Effector CD8-positive, alpha-beta T cell (primary cell): ENCODE data around the gene C5orf63.
"Not testable (repeated sequence)": the region's sequence is repeated elsewhere in the genome, so short reads cannot be mapped to it uniquely, and the experiment has no call there.

ENCODE experiments used
- DNase-seq: peaks from one replicate; lab custom pipeline; 2025; lab: John Stamatoyannopoulos, UW
- total RNA-seq, 4 experiments: gene quantifications; one replicate each; lab custom pipeline; 2026; lab: John Stamatoyannopoulos, UW

Gene C5orf63
- total RNA-seq = 2.7 to 8.9 (median 6.2) reads per million in 4 experiments

DNA sequence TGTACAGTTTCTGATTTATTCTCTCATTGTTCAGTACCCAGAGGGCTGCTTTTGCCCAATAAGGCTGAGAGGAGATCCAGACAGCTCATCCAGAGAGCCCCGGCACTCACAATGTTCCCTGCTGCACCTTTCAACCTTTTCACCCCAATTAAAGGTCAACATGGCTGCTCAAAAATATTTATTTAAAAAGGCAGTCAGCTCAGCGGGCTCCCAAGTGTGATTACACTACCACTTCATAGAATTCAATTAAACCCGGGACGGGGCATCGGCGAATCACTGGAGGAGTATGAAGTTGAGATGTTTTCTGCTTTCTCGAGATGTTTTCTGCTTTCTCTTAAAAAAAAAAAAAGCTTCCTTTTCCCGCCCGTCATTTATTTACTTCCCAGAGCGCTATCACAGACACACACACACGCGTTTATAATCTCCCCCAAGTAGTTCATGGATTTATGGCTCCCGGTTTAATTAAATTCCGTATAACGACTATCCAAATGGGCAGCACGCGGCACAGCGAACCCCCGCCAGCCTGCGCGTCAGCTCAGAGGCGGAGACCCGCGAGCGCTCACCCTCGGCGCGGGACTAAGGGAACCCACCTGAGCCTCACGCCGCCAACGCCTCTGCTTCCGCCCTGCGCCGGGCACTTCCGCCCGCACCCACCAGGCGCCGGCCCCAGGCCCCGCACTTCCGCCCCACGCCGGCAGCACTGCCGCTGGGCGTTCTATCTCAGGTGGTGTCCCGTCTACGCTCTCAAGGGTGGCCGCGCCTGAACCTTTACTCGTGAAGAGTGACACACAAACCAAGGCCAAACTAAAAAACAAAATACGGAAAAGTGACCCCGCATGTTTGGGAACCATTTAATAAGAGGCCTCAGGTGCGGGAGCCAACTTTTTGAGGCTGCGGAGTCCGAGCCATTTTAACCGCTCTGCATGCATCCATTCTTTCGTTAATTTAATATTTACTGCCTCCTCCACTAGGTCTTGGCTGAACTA is at the start of gene C5orf63:
TSS of gene C5orf63 (minus strand) at position 642 of the 986 bp plus-strand sequence. CDS start 14,507 bp downstream, outside the sequence.
- peak; percentile 46 for DNase-seq

DNA sequence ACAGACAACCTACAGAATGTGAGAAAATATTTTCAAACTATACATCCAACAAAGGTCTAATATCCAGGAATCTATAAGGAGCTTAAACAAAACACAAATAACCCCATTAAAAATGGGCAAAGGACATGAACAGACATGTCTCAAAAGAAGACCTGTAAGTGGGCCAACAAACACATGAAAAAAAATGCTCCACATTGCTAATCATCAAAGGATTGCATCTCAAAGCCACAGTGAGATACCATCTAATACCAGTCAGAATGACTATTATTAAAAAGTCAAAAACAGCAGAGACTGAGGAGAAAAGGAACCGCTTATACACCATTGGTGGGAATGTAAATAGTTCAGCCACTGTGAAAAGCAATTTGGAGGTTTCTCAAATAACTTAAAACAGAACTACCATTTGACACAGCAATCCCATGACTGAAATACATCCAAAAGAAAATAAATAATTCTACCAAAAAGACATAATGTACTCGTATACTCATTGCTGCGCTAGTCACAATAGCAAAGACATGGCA is 39.1 kb upstream of the C5orf63 start:
- DNase-seq = no peak

DNA sequence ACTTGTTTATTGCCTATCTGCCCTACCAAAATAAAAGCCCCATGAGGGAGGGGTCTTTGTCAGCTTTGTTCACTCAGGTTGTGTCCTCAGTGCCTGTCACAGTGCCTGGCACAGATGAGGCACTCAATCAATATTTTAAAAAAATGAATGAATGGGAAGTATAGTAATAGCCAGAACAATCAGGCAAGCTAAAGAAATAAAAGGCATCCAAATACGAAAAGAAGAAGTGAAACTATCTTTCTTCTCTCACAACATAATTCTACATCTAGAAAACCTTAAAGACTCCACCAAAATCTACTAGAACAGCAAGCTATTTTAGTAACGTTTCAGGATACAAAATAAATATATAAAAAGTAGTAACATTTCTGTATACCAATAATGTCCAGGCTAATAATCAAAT is 37.8 kb upstream of the C5orf63 start:
- no peak for DNase-seq

DNA sequence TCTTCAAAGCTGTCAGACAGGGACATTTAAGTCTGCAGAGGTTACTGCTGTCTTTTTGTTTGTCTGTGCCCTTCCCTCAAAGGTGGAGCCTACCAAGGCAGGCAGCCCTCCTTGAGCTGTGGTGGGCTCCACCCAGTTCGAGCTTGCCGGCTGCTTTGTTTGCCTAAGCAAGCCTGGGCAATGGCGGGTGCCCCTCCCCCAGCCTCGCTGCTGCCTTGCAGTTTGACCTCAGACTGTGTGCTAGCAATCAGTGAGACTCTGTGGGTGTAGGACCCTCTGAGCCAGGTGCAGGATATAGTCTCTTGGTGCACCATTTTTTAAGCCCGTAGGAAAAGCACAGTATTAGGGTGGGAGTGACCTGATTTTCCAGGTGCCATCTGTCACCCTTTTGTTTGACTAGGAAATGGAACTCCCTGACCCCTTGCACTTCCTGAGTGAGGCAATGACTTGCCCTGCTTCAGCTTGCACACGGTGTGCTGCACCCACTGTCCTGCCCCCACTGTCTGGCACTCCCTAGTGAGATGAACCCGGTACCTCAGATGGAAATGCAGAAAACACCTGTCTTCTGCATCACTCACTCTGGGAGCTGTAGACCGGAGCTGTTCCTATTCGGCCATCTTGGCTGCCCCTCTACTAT is 35.4 kb upstream of the C5orf63 start:
- DNase-seq = not testable (repeated sequence)

DNA sequence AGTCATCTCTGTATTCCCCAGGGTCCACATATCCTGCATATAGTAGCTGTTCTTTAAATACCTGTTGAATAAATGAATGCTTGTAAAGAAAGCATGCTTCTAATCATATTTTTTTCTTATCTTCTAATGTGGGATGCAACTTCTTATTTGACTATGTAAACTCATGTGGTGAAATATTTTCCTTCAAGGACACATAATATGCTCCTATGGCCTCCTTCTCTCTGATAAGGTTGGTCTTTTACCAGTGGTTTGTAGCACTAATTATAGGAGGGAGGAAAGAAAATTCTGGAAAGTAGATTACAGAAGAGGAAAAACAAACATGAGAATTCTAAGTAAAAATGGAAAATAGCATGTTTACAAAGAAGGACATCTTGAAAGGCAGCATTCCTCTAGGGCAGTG is 28.6 kb upstream of the C5orf63 start:
- no peak for DNase-seq

DNA sequence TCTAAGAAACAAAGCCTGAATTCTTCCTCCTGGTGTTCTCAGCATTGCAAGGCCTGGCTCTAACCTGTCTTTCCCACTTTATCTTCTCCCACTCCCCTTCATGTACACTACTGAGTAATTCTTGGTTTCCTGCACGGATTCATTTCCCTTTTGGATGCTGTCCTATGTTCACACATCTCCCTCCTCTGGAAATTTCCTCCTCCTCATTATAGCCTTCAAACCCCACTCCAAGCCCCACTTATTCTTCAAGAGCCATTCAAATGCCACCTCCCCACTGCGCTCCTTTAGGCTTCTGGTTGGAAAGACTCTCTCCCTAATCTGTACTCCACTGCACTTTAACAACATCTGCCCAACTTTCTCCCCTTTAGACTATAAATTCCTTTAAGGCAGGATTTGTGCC is 28.2 kb upstream of the C5orf63 start:
- DNase-seq = no peak

DNA sequence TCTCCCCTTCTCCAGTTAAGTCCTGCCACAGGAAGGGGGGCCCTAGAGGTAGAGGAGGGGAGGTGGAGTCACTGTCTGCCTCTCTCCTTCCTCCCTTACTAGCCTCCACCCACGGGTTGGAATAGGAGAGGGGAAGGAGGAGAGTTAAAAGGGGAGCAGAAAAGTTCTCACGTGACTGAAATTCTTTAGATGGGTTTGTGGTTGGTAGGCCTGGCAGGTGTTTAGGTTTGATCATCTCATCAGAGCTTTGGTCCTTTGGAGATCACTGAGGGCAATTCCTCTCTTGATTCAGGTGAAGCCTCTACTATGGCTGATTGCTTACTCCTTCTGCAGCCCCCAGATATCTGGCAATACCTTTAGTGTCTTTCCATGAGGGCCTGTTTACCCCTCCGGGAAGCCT is 24.9 kb upstream of the C5orf63 start:
- DNase-seq = no peak

DNA sequence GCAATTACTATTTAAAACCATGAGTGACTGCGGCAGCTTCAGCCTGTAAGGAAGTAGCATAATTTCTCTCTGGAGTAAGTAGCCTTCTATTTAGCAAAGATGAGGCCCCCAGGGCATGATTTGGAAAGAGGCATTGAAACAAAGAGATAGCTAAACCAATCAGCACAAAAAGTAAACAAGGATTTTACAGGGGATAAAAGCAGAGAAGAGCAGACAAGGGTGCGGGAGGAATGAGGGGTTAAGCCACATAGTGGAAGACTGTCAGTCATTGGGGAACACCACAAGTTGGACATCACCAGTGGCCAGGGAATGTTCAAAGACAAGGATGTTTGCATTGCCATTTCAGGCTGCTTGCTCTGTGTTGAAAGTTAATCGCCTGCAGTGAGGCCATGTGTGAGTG is 24.0 kb upstream of the C5orf63 start:
- DNase-seq = no peak

DNA sequence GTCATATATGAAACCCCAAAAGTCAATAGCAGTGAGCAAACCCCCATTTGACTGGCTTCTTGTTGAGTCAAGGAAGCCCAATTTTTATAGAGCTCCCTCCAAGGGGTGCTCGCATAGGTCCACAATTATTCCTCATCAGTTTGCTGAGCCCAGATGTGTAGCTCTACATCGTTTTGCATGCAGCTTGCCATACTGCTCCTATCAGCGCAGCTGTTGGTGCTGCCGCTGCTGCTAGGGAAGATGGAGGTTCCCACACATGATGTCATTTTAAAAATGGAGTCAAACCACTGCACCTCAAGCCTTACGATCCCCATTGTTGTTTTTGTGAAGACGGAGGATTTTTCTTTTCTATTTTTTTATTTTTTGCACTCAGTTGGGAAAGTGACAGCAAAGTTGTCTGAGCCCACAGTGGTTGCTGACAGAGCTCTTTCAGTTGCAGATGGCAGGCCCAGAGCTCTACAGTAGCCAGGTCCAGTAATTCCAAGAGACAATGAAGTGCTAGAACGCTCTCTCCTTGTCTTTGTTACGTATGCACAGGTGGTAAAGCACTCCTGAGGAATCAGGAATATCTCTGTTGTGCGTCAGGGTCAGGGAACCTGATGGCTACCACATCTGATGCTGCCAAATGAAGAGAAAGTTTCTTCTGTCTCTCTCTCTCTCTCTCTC is 23.2 kb upstream of the C5orf63 start:
- no peak for DNase-seq

DNA sequence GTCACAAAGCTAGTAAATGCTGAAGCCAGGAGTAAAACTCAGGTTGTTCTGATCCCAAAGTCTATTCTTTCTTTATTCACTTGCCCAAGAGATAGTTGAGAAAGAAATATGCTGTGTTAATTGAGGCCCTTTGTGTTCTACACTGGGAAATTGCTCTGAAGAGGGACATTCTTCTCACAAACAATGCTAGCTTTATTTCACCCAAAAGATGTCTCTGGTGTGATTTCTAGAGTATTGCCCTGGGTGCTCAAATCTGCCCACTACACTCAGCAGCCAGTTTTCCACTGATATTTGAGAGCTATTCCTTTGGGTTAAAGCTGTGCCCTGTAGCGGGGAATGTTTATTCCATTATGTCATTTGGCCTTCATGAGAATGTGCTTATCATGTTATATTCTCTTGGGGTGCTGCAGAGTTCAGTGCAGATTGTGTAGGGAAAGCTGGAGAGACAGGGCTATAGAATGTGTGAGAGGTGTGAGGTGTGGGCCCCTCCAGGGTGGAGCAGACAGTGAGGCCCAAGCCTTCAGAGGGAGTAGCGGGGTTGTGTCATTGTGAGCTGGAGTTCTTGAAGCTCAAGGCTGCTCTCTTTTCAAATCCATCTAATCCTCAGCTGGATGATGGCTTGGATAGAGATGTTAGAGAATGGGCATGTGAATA is 21.0 kb upstream of the C5orf63 start:
- no peak for DNase-seq

DNA sequence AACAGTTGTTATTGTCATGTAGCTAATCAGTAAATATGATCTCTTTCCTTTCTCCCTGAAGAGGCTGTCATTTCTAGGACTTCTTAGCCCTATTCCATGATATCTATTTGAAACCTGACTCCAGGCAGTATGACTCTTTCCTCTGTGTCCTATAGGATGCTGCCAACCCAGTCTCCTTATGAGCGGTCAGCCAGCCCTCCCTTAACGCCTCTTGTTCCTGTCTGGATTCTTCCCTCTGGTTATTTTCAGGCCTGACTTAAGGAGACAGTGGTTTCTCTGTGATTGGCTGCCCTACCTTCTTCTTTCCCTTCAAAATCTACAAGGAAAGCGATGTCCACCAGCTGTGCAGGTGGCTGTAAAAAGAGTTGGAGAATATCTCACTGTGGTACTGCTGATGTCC is 19.4 kb upstream of the C5orf63 start:
- DNase-seq = no peak

DNA sequence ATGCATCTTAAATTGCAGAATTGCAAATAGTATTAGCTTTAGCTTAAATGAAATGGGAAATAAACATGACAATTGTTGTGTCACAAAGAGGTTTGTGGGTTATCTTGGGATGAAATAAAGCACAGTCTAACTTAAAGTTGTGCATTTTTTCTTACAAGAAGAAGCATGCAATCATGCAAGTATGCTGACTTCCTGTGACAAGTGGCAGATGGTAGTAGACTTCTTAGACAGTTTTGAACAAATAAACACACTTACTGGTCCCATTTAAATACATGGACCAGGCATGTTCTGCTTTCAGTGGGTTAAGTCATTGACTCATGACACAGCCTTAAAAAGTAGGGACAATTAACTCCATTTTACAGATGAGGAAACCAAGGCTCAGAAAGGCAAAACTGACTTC is 15.9 kb upstream of the C5orf63 start:
- DNase-seq = no peak

DNA sequence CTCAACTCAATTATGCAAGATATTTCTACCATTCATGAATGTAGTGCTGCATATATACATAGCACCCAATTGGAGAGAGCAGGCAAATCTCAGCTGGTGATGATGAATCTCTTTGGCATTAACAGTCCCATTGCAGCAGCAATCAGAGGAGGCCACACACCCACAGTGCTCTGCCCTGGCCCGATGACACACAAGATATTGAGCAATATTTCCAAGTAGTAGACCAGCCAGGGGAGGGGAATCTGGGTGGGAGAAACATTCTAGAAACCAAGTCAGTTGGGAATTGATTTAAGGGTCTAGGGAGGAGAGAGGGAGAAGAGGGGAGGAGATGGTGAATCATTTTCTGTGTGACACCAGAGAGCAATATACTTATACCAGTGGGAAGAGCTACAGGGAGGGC is 14.9 kb upstream of the C5orf63 start:
- DNase-seq = no peak

DNA sequence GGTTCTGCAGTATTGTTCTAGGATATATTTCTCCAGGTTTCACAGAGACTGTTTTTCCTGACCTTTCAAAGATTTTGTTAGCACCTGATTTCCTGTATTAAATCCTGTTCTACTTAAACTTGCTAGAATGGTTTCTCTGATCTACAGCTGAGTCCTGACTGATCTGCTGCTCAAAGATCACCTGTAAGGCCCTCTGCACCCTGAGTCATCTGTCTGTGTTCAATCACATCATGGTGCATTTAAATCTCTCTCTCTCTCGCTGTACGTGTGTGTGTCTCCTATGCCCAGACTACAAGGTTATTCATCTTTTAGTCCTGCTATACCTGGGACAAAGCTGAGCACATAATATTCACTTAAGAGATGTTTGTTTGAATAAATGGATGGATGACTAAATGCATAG is 13.3 kb upstream of the C5orf63 start:
- no peak for DNase-seq

DNA sequence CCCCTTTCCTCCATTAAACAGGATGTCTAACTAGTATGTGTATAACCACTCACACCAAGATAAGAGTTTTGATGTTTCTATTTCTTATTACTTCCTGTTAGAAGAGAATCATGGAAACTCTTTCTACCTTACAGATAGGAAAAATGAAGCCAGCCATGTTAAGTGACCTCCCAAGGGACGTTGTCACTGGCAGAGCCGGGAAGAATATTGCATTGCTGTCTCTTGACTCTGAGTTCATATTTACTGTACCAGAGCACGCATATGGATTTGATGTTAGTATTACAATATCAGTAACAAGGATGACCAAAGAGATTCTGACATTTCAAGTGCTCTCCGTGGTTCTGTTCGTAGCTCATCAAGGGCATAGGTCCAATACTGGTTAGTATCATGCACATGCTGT is 12.5 kb upstream of the C5orf63 start:
- no peak for DNase-seq

DNA sequence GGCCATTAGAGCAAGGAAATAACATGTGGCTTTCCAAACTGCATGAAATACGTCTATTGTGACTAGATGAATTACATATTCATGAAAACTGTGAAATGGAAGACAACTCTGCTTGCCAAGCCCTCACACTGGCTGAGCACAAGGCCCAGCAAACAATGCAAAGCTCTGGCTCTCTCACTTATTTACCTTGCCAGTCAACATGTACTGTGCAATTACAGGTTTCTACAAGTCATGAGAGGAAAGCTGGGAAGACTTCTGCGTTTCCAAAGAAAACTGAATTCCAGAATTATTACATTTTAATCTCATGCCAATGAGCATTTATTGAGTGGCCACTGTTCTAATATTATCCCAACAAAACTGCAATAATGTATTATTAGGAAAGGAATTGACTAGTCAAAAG is 12.1 kb upstream of the C5orf63 start:
- DNase-seq = no peak

DNA sequence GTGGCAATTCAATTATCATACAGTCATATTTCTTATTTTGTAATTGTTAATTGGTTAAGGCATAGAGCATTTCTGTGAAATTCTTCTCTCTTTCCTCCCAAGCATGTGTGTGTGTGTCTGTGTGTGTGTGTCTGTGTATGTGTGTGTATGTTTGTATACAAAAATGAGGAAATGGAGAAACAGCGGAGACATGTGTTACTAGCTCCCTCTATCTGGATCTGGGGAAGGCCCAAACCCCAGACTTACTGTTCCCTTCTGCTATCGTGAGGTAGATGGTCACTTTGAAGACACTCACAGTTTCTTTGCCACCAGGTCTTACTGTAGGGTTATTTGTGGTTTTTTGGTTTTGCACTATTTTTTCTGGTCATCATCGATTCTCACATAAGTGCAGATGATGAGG is 11.4 kb upstream of the C5orf63 start:
- DNase-seq = no peak

DNA sequence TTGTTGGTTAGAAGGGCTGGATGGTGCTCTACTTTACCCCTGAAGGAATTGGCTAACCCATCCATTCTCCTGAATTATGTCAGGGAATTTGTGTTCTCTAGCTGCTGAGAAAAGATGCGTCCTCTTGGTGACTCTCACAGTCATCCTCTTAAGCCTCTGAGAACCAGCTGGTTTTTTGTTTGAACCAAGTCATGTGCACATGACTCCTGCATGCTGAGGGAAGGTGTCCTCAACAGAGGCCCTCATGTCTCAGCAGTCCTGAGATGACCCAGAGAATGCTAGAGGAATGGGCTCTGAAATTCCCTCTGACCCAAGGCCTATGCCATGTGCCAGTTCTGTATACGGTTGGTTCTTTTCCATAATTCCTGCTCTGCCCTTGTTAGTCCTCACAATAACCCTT is 10.4 kb upstream of the C5orf63 start:
- DNase-seq = no peak

DNA sequence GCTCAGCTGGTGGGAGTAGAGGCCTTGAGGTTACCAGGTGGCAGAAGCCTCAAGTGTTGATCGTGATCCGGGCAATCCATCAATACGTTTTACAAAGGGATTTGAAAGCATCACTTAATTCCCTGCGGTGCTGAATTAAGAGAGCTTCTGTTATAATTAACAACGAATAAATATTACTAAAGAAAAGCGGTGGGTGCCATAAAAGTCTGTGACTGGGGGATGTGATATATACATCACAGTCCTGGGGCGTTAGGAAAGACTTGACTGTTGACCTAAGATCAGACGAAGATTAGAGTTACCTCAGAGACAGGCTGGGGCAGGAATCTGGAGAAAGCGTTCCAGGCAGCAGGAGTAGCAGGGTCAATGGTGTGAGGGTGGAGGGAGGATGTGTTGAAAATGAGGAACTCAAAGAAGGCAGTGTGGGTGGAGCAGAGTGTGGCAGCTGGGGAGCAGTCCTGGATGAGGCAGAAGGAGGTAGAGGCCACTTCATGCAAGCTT is 6.7 kb upstream of the C5orf63 start:
- no peak for DNase-seq

DNA sequence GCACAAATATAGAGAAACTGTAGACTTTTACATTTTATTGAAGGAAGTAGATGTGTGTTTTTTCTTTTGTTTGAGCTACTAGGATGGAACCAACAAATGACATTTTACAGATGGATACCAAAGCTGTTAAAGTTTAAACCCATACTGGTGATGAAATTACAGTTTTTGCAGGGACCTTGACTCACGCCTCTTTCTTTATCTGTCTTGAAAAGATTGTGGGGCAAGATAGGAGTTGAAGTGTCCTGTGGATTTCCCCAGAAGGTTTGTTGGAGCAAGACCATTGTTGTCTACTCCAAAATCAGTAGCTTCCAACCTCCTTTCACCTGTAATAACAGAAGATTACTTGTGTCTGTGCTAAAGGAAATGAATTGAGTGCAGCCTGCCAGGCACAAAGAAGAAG is 4.1 kb upstream of the C5orf63 start:
- no peak for DNase-seq

DNA sequence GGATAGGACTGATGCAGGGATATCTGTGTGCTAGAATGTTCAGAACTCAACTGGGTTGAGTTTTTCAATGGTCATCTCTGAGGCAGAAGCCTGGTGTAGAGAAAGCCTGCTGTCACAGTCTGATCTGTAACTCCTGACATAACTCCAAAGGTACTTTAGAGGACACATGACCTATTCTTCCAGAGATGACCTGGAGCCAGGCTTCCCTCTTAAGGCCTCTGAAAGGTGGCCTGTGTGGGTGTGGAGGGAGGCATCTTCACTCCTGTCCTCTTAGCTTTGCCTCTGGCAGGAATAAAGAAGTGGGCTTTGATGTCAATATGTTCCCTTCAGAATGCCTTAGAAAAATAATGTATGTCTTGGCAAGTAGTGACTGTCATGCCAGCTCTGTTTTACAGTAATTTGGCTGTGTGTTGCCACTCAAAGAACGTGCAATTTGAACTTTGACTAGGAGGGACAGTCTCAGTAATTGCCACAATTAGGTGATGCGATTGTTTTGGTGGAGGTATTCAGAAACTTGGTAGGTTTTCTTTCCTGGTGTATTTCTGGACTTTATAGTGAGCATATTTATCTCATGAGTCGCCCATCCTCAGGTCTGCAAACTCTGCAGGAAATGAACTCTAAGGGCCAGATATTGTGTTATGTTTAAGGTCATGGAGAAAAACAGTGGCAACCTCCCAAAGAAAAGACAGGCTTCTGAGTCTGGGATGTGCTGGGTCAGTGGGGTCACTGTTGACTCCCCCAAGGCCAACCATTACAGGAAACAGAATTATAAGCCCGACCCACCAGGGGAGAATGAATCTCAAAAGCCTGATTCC is 3.2 kb upstream of the C5orf63 start:
- DNase-seq = no peak
